ENCODE measurements around the gene MGME1. TPM values are rescaled to one million over a fixed set of nuclear protein-coding genes. Genes with fewer than 3 reads are reported as not detected.

Gene MGME1
- total and polyA plus RNA-seq, 2 donors (not counting 1 experiment from before 2014, with no cell fraction given): 11.7 to 11.9 TPM

DNA sequence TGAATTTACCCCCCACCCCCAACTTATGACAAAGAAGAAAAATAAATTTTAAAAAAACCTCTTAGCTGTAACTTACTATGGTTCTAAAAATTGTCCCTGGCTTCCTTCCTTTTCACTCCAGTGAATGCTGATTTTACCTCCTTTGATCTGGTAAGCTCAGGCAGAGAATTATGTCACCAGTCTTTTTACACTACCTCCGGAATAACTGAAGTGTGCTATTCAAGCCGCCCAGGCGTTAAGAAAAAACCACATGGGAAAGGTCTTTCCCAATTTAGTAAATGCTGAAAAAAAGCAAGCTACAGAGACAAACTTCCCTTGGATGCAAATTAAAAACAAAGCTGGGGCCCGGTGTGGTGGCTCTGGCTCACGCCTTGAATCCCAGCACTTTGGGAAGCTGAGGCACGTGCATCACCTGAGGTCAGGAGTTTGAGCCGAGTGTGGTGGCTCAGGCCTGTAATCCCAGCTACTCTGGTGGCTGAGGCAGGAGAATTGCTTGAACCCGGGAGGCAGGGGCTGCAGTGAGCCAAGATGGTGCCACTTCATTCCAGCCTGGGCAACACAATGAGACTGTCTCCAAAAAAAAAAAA, 12.6 kb upstream of the MGME1 start:
- Histone ChIP-seq H3K4me3 (replicated peaks in 1 of 4; ENCODE audit: control extremely low read depth in 1 of 4, insufficient read depth in 1 of 4, low read depth in 3 of 4, low read length in 4 of 4) (no peak overlapping the region), H3K79me2 (ENCODE audit: control insufficient read depth, insufficient read depth, low read length) (peaks cover 86% of the 10 kb centered on the region), H3K9me3 (ENCODE audit: control insufficient read depth, insufficient read depth, low read depth, low read length) (no peaks in the 10 kb centered on the region), H3K36me3 (ENCODE audit: control insufficient read depth, insufficient read depth, low read length) (peaks cover 8% of the 10 kb centered on the region), H3K27ac (ENCODE audit: insufficient read depth, low read length) (no peak overlapping the region), H2AFZ (ENCODE audit: low read length) (no peak overlapping the region), H3K9ac (ENCODE audit: insufficient read depth, low read length) (no peak overlapping the region), H4K20me1 (ENCODE audit: control insufficient read depth, extremely low read depth, insufficient read depth, low read length) (peaks cover 2% of the 10 kb centered on the region), H3K4me2 (ENCODE audit: extremely low read depth, insufficient read depth, low read length) (no peak overlapping the region), H3K27me3 (ENCODE audit: control insufficient read depth, insufficient read depth, low read length) (no peaks in the 10 kb centered on the region), H3K4me1 (ENCODE audit: control insufficient read depth, extremely low read depth, insufficient read depth, low read length) (peaks cover 19% of the 10 kb centered on the region)
- DNase-seq (ENCODE audit: low read depth in 2 of 2): no peak
- TF ChIP-seq, protein P1, sequence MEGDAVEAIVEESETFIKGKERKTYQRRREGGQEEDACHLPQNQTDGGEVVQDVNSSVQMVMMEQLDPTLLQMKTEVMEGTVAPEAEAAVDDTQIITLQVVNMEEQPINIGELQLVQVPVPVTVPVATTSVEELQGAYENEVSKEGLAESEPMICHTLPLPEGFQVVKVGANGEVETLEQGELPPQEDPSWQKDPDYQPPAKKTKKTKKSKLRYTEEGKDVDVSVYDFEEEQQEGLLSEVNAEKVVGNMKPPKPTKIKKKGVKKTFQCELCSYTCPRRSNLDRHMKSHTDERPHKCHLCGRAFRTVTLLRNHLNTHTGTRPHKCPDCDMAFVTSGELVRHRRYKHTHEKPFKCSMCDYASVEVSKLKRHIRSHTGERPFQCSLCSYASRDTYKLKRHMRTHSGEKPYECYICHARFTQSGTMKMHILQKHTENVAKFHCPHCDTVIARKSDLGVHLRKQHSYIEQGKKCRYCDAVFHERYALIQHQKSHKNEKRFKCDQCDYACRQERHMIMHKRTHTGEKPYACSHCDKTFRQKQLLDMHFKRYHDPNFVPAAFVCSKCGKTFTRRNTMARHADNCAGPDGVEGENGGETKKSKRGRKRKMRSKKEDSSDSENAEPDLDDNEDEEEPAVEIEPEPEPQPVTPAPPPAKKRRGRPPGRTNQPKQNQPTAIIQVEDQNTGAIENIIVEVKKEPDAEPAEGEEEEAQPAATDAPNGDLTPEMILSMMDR (conservative IDR thresholded peaks at IDR 0.05 in 1 of 2, IDR thresholded peaks at IDR 0.05 in 1 of 2; ENCODE audit: low read depth in 1 of 2, low read length in 2 of 2): no peak
- TF ChIP-seq EZH2 (IDR thresholded peaks at IDR 0.05; ENCODE audit: low read length, missing control alignments): no peak

DNA sequence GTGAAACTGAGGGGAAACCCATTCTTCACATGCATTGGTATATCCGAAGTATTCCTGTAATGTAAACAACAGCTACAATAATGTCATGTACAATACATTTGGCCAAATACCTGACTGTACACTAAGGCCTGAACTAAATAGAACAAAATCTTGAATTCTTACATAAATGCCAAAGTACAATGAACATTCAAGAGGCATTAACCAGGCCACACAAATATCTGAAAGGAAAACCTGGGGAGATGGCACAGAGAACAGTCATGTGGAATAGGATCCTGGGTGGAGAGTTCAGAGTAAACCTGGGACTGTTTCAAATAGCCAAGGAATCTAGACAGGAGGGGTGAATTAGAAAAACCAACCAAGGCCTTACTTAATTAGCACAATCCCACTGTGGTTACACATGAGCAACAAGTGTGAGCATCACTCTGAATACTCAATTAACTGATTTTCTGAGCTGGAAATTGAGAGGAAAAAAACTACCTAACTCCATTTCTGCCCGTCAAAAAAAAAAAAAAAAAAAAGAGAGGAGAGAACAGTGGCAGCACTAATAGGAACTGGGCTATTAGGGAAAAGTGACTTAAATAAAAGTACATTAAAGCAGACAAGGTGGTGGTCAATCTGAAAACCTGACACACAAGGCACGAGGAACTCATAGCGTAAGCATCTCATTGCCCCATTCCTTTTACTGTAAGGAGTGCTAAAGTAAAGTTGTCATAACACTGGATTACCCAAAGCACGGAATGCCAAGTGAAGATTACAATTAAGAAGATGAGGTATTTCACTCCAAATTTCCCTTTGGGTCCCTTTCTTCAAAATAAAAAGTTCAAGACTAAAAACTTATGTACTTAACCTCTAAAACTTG, 11.1 kb upstream of the MGME1 start:
- H3K4me1 ChIP-seq (ENCODE audit: control insufficient read depth, extremely low read depth, insufficient read depth, low read length): peaks cover 22% of the 10 kb centered on the region
- peak overlapping the region; percentile 48 for H3K4me2 ChIP-seq (ENCODE audit: extremely low read depth, insufficient read depth, low read length)
- H2AFZ ChIP-seq (ENCODE audit: low read length): no peak overlapping the region
- peaks cover 98% of the 10 kb centered on the region for H3K79me2 ChIP-seq (ENCODE audit: control insufficient read depth, insufficient read depth, low read length)
- DNase-seq (ENCODE audit: low read depth in 2 of 2): peak in 1 of 2 donors; percentile 57
- no peaks in the 10 kb centered on the region for H3K9me3 ChIP-seq (ENCODE audit: control insufficient read depth, insufficient read depth, low read depth, low read length)
- H3K36me3 ChIP-seq (ENCODE audit: control insufficient read depth, insufficient read depth, low read length): peaks cover 8% of the 10 kb centered on the region
- TF ChIP-seq, protein P1 (conservative IDR thresholded peaks at IDR 0.05 in 1 of 2, IDR thresholded peaks at IDR 0.05 in 1 of 2; ENCODE audit: low read depth in 1 of 2, low read length in 2 of 2): no peak
- TF ChIP-seq EZH2 (IDR thresholded peaks at IDR 0.05; ENCODE audit: low read length, missing control alignments): no peak
- H3K27me3 ChIP-seq (ENCODE audit: control insufficient read depth, insufficient read depth, low read length): no peaks in the 10 kb centered on the region
- no peak overlapping the region for H3K4me3 ChIP-seq (replicated peaks in 1 of 4; ENCODE audit: control extremely low read depth in 1 of 4, insufficient read depth in 1 of 4, low read depth in 3 of 4, low read length in 4 of 4)
- H4K20me1 ChIP-seq (ENCODE audit: control insufficient read depth, extremely low read depth, insufficient read depth, low read length): peaks cover 2% of the 10 kb centered on the region
- peak overlapping the region; percentile 32 for H3K27ac ChIP-seq (ENCODE audit: insufficient read depth, low read length)
- H3K9ac ChIP-seq (ENCODE audit: insufficient read depth, low read length): no peak overlapping the region

DNA sequence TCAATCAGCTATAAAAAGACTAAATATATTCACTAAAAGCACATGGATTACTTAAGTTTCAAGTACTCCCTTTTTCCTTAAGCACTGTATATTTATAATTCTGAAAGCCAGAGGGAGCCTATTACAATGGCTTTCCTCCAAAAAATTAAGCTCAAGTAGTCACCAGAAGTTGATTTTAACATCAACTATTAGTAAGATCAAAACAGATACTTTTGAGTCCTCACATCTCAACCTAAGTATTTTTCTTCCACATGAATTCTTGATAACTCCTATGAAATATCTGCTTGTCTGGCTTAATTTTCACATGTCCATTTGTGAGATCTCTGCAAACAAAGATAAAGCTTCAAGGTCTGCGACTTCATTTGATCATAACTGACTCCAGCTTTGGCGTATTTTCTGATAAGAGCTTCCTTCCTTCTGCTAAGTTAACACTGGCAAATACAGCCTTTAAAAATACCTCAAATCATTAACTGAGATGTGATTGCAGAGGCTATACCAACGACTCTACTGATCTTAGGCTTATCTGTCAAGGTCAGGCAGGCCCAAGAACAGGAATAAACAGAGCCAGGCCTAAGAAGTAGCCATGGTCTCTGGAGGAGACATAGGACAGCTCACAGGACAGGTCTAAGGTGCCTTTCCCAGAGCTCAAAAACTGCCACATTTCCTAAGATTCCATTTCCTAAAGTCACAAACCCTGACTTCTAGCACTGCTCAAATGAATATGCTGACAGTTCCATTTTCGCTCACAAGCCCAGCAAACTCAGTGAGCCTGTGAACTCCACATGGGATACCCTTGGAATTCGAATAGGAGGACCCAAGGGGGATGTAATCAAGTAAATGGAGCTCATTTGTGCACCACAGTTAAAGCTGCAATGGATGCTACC, 10.2 kb upstream of the MGME1 start:
- peak overlapping the region; percentile 25 for H3K4me2 ChIP-seq (ENCODE audit: extremely low read depth, insufficient read depth, low read length)
- no peaks in the 10 kb centered on the region for H3K27me3 ChIP-seq (ENCODE audit: control insufficient read depth, insufficient read depth, low read length)
- H2AFZ ChIP-seq (ENCODE audit: low read length): no peak overlapping the region
- TF ChIP-seq EZH2 (IDR thresholded peaks at IDR 0.05; ENCODE audit: low read length, missing control alignments): no peak
- TF ChIP-seq, protein P1 (conservative IDR thresholded peaks at IDR 0.05 in 1 of 2, IDR thresholded peaks at IDR 0.05 in 1 of 2; ENCODE audit: low read depth in 1 of 2, low read length in 2 of 2): peak in 1 of 2 donors; percentile 44
- peaks cover 7% of the 10 kb centered on the region for H3K36me3 ChIP-seq (ENCODE audit: control insufficient read depth, insufficient read depth, low read length)
- H3K27ac ChIP-seq (ENCODE audit: insufficient read depth, low read length): peak overlapping the region; percentile 55
- H3K4me1 ChIP-seq (ENCODE audit: control insufficient read depth, extremely low read depth, insufficient read depth, low read length): peaks cover 22% of the 10 kb centered on the region
- DNase-seq (ENCODE audit: low read depth in 2 of 2): peak; percentile 55 to 71
- peaks cover 2% of the 10 kb centered on the region for H4K20me1 ChIP-seq (ENCODE audit: control insufficient read depth, extremely low read depth, insufficient read depth, low read length)
- no peak overlapping the region for H3K4me3 ChIP-seq (replicated peaks in 1 of 4; ENCODE audit: control extremely low read depth in 1 of 4, insufficient read depth in 1 of 4, low read depth in 3 of 4, low read length in 4 of 4)
- peaks cover 100% of the 10 kb centered on the region for H3K79me2 ChIP-seq (ENCODE audit: control insufficient read depth, insufficient read depth, low read length)
- H3K9me3 ChIP-seq (ENCODE audit: control insufficient read depth, insufficient read depth, low read depth, low read length): no peaks in the 10 kb centered on the region
- no peak overlapping the region for H3K9ac ChIP-seq (ENCODE audit: insufficient read depth, low read length)

All from fibroblast of lung (primary cell).